Neuron (in vitro differentiated cells): ENCODE data around the gene TIE1.

Experiments used
- H2AFZ ChIP-seq: one replicate; pipeline ENCODE4 v1.6.1; 2013; ENCODE audit warnings: low read depth, mild to moderate bottlenecking, inconsistent platforms, low read length, moderate library complexity
- H3K27me3 ChIP-seq: one replicate; pipeline ENCODE4 v1.6.1; 2013; ENCODE audit warnings: low read length; ENCODE audit not compliant: insufficient read depth
- H3K36me3 ChIP-seq: one replicate; pipeline ENCODE4 v1.6.1; 2013; ENCODE audit warnings: low read length; ENCODE audit not compliant: insufficient read depth
- H3K4me1 ChIP-seq: one replicate; pipeline ENCODE4 v1.6.1; 2013; ENCODE audit warnings: low read length; ENCODE audit not compliant: insufficient read depth
- H3K4me3 ChIP-seq: 2 replicates; pipeline ENCODE4 v1.5.1; 2013; ENCODE audit warnings: mild to moderate bottlenecking, low read length, moderate library complexity
- H3K9me3 ChIP-seq: one replicate; pipeline ENCODE4 v1.6.1; 2013; ENCODE audit warnings: low read length

The TIE1 gene

DNA sequence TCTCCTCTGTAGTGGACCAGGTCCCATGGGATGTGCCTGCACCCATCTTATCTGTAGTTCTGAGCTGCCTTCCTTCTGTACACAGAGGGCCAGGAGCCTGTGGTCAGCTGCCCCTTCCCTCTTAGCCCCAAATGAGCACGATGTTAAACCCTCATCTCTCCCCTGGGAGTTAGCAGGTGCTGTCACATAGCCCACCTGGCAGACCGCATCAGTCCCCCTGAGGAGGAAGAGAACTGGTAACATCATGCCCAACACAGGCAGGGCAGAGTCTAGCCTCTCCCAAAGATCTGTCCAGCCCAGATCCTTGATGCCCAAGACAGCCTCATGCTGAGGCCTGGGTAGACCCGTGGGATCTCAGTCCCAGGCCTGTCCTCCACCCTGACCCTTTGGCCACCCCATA, 4.7 kb downstream of the TIE1 start:
- no peaks in the 10 kb centered on the region for H3K27me3 ChIP-seq
- H3K4me1 ChIP-seq, result no peaks in the 10 kb centered on the region
- H2AFZ ChIP-seq, result no peak overlapping the region
- no peak overlapping the region for H3K4me3 ChIP-seq
- H3K36me3 ChIP-seq, result no peaks in the 10 kb centered on the region
- H3K9me3 ChIP-seq, result no peaks in the 10 kb centered on the region

DNA sequence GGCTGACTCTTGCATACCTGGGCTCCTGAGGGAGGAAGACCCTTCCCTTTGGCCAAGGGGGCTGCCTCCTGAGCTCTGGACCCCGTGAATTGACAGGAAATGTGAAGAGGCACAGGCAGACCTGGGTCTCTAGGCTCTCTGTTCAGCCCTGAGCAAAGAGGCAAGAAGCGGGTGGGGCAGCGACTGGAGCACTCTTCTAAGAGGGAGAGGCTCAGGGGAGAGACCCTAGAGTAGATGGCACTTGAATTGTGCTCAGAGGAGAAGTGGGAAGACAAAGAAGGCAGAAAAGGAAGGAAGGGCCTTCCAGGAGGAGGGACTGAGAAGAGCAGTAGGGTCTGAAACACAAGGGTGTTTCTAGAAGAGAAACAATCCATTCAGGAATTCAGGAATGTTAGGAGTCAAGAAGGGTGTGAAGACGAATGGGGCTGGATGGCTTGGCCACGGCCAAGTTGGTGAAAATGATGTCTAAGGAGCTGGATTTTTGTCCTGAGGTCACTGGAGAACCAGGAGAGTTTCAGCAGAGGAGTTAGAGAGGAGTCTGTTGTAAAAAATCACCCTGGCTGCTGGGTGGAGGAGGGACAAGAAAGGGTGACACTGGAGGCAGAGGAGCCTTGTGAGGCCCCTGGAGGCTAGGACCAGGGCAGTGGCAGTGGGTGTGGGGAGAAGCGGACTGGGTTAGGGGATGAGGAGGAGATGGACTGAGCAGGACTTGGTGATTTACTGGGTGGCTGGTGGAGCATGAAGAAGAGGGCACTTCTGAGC, 5.3 kb downstream of the TIE1 start:
- no peaks in the 10 kb centered on the region for H3K27me3 ChIP-seq
- no peaks in the 10 kb centered on the region for H3K36me3 ChIP-seq
- no peaks in the 10 kb centered on the region for H3K9me3 ChIP-seq
- H3K4me3 ChIP-seq, result no peak overlapping the region
- H3K4me1 ChIP-seq, result no peaks in the 10 kb centered on the region
- H2AFZ ChIP-seq, result no peak overlapping the region

DNA sequence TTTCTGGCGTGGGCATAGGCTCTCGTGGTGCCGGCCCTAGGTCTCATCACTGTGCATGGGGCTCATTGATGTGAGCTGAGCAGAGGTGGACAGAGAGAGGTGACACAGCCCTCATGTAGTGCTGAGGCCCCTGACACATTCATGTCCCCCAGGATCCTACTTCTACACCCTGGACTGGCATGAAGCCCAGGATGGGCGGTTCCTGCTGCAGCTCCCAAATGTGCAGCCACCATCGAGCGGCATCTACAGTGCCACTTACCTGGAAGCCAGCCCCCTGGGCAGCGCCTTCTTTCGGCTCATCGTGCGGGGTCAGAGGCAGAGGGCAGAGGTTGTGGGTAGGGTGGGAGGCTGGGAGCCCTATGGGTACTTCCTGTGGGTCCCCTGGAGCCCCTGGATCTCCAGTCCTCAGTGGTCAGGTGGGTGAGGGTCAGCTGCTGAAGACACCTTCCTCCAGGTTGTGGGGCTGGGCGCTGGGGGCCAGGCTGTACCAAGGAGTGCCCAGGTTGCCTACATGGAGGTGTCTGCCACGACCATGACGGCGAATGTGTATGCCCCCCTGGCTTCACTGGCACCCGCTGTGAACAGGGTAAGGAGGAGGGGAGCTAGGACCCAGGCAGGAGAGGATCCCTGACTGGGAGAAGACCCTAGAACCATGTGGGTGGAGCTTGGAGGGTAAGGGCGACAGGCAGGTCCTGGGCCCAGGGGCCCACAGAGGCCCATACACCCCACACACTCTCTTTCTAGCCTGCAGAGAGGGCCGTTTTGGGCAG, 6.1 kb downstream of the TIE1 start:
- Histone ChIP-seq H3K4me3 (no peak overlapping the region), H3K4me1 (no peaks in the 10 kb centered on the region), H3K9me3 (no peaks in the 10 kb centered on the region), H3K27me3 (no peaks in the 10 kb centered on the region), H2AFZ (no peak overlapping the region), H3K36me3 (no peaks in the 10 kb centered on the region)

DNA sequence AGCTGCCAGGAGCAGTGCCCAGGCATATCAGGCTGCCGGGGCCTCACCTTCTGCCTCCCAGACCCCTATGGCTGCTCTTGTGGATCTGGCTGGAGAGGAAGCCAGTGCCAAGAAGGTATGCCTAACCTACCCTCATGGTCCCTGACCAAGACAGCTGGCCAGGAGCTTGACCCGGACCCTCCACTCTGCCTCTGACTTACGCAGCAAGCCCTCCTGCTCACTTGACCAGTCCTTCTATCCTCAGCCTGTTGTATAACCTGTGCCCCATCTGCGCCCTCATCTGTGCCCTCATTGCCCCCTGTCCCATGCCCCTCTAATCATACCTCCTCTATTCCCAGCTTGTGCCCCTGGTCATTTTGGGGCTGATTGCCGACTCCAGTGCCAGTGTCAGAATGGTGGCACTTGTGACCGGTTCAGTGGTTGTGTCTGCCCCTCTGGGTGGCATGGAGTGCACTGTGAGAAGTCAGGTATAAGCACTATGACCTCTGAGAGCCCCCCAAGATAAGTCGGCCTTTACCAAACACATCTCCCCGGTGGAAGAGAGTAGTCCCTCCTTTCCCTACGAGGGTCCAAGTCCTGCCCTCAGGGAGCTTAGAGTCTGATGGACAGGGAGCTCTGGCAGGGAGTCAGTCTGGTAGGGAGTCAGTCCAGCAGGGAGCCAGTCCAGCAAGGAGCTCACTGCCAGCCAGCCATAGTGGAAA, 6.8 kb downstream of the TIE1 start:
- Histone ChIP-seq H3K4me3 (no peak overlapping the region), H3K4me1 (no peaks in the 10 kb centered on the region)

DNA sequence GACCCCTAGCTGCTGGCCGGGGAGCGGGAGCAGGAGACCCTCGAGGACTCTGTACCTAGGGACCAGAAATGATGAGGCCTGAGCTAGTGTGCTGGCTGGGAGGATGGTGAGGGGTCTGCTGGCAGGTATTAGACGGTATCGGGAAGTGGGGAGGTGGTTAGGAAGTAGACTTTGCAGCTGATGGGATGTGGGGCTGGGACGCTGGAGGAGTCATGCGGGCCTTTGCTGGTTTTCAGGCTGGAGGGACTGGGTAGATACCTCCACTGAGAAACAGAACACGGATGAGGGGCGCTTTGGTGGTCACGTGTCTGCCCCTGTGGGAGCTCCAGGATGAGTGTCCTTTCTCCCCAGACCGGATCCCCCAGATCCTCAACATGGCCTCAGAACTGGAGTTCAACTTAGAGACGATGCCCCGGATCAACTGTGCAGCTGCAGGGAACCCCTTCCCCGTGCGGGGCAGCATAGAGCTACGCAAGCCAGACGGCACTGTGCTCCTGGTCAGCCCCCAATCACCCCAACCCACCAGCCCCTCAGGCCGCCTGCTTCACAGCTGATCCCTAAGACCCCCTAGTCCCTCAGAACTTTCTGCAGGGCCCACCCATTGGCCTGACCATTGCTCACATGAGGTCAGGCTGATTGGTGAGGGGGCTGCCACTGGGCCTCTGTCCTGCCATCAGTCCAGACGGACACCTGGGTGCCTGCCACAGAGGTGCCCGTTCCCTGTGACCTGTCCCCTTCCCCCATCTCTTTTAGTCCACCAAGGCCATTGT, 8.0 kb downstream of the TIE1 start:
- H3K9me3 ChIP-seq, result peaks cover 3% of the 10 kb centered on the region
- no peaks in the 10 kb centered on the region for H3K4me1 ChIP-seq
- no peaks in the 10 kb centered on the region for H3K36me3 ChIP-seq
- no peaks in the 10 kb centered on the region for H3K27me3 ChIP-seq
- no peak overlapping the region for H2AFZ ChIP-seq
- H3K4me3 ChIP-seq, result no peak overlapping the region

More for the DNA sequence above, 6.8 kb downstream of the TIE1 start:
- no peaks in the 10 kb centered on the region for H3K36me3 ChIP-seq
- no peak overlapping the region for H2AFZ ChIP-seq
- no peaks in the 10 kb centered on the region for H3K27me3 ChIP-seq
- no peaks in the 10 kb centered on the region for H3K9me3 ChIP-seq

DNA sequence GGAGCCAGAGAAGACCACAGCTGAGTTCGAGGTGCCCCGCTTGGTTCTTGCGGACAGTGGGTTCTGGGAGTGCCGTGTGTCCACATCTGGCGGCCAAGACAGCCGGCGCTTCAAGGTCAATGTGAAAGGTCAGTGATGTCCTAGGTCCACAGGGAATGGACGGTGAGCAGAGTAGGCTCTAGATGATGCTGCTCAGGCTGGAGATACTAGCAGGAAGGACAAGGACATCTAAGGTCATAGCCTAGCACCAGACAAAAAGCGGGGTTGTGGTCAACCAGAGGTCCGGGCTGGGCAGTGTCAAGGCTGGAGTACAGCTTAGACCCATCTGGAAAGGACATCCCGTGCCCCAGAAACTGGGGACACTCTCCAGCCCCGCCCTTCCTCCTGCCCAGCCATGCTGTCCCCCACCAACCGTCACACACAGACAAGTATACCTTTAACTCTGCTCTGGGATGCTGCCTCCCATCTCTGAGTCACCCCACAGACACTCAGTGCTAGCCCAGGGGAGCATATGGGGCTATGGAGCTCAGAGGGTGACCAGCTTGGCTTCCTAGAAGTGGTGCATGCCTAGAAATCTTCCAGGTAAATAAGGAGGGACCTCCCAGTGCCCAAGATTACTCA, 8.7 kb downstream of the TIE1 start:
- H3K27me3 ChIP-seq, result no peaks in the 10 kb centered on the region

DNA sequence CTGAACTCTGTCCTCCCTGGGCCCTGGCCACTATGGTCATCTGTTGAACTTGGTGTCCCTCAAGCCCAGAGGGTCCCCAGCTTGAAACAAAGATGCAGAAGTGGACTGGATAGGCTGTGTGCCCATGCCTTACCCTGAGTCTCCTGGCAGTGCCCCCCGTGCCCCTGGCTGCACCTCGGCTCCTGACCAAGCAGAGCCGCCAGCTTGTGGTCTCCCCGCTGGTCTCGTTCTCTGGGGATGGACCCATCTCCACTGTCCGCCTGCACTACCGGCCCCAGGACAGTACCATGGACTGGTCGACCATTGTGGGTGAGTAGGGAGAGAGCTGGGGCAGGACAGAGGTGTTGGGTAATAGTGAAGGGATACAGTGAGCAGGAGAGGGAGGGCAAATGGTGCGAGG, 10.7 kb downstream of the TIE1 start:
- no peak overlapping the region for H3K4me3 ChIP-seq

More for the DNA sequence above, 8.7 kb downstream of the TIE1 start:
- Histone ChIP-seq H3K36me3 (no peaks in the 10 kb centered on the region), H3K4me3 (no peak overlapping the region), H3K4me1 (no peaks in the 10 kb centered on the region), H2AFZ (no peak overlapping the region), H3K9me3 (peaks cover 3% of the 10 kb centered on the region)

DNA sequence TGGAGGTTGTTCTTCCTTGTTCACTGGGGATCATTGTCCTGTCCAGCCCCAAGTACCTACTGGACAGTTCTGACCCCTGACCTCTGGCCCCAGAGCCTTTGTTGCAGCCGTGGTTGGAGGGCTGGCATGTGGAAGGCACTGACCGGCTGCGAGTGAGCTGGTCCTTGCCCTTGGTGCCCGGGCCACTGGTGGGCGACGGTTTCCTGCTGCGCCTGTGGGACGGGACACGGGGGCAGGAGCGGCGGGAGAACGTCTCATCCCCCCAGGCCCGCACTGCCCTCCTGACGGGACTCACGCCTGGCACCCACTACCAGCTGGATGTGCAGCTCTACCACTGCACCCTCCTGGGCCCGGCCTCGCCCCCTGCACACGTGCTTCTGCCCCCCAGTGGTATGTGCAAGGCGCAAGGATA, 11.4 kb downstream of the TIE1 start:
- Histone ChIP-seq H2AFZ (no peak overlapping the region), H3K4me1 (no peaks in the 10 kb centered on the region), H3K27me3 (no peaks in the 10 kb centered on the region), H3K4me3 (no peak overlapping the region), H3K36me3 (no peaks in the 10 kb centered on the region), H3K9me3 (peaks cover 3% of the 10 kb centered on the region)

More for the DNA sequence above, 10.7 kb downstream of the TIE1 start:
- H3K27me3 ChIP-seq, result no peaks in the 10 kb centered on the region
- no peaks in the 10 kb centered on the region for H3K36me3 ChIP-seq
- no peak overlapping the region for H2AFZ ChIP-seq
- no peaks in the 10 kb centered on the region for H3K4me1 ChIP-seq
- H3K9me3 ChIP-seq, result peaks cover 3% of the 10 kb centered on the region

DNA sequence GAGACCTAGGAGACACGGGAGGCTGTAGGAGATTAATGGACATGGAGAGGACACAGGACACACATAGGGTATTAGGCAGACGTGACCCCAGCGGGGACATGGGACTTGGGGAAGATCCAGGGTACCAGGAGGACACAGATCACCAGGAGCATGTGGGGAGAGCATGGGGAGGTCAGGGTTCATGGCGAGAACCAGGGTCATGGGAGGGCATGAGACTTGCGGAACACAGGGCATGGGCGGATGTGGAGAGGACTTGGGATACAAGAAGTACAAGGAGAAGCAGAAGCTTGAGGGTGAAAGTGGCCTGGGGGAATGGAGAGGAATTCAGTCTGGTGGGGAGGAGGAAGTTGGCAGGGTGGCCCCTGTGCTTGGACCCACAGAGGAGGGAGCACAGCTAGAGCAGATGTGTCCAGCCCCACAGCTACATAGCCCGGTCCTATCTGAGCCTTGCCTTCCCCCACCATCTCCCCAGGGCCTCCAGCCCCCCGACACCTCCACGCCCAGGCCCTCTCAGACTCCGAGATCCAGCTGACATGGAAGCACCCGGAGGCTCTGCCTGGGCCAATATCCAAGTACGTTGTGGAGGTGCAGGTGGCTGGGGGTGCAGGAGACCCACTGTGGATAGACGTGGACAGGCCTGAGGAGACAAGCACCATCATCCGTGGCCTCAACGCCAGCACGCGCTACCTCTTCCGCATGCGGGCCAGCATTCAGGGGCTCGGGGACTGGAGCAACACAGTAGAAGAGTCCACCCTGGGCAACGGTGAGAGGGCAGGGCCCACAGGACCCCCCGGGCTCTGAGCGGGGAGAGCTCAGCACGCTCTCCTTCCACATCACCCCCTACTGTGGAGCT, 12.1 kb downstream of the TIE1 start:
- Histone ChIP-seq H3K4me1 (no peaks in the 10 kb centered on the region), H3K9me3 (peaks cover 3% of the 10 kb centered on the region), H2AFZ (no peak overlapping the region), H3K27me3 (no peaks in the 10 kb centered on the region), H3K4me3 (no peak overlapping the region), H3K36me3 (no peaks in the 10 kb centered on the region)

DNA sequence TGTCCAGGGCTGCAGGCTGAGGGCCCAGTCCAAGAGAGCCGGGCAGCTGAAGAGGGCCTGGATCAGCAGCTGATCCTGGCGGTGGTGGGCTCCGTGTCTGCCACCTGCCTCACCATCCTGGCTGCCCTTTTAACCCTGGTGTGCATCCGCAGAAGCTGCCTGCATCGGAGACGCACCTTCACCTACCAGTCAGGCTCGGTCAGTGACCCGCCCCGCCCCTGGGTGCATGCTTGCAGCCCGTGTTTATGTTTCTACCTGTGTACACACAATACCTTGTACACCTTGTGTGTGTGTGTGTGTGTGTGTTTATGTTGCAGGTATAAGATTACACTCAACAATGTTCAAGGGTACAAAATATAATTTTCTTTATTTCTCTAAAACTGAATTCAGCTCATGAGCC, 13.0 kb downstream of the TIE1 start:
- no peaks in the 10 kb centered on the region for H3K36me3 ChIP-seq

DNA sequence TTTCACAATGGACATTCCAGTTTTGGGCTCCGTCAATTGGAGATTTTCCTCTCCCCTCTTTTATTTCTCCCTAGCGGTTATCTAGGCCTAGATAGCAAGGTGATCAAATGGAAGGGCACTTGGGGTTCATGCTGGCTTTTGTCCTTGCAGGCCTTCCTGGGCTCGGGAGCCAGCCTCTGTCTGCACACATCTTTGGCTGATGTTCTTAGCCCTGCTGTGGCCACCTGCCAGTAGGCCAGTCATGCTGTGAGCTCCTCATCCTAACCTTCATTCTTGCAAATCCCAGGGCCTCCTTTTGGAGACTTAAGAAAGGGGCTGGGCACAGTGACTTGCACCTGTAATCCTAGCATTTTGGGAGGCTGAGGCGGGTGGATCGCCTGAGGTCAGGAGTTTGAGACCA, 13.5 kb downstream of the TIE1 start:
- Histone ChIP-seq H3K4me3 (no peak overlapping the region), H3K4me1 (no peaks in the 10 kb centered on the region), H3K36me3 (no peaks in the 10 kb centered on the region), H3K9me3 (peaks cover 3% of the 10 kb centered on the region), H3K27me3 (no peaks in the 10 kb centered on the region), H2AFZ (no peak overlapping the region)

More for the DNA sequence above, 13.0 kb downstream of the TIE1 start:
- Histone ChIP-seq H2AFZ (no peak overlapping the region), H3K4me1 (no peaks in the 10 kb centered on the region), H3K4me3 (no peak overlapping the region), H3K9me3 (peaks cover 3% of the 10 kb centered on the region), H3K27me3 (no peaks in the 10 kb centered on the region)

DNA sequence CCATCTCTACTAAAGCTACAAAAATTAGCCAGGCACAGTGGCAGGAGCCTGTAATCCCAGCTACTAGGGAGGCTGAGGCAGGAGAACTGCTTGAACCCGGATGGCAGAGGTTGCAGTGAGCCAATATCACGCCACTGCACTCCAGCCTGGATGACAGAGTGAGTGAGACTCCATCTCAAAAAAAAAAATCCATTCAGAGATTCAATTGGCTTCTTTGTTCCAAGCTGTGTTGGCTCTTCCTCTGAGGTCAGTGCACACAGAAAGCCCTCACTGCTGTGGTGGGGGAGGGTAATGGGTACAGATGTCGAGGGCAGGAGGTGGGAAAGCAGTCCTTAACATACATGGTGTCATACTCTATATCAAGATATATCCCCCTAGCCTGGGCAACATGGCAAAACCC, 14.7 kb downstream of the TIE1 start:
- no peaks in the 10 kb centered on the region for H3K36me3 ChIP-seq

More for the DNA sequence above, 14.7 kb downstream of the TIE1 start:
- Histone ChIP-seq H2AFZ (no peak overlapping the region), H3K4me3 (no peak overlapping the region), H3K9me3 (peaks cover 3% of the 10 kb centered on the region), H3K27me3 (no peaks in the 10 kb centered on the region), H3K4me1 (no peaks in the 10 kb centered on the region)
